Brain microvascular endothelial cell (primary cell): ENCODE results near the gene CHERP.

Experiments
- DNase-seq: peaks from one replicate; pipeline ENCODE4 v3.0.0-alpha.2; 2020
- H3K27ac ChIP-seq: fragments of 250-450 bp; sonication (Bioruptor Pico); 2 replicates; pipeline ENCODE4 v1.5.1; 2020; ENCODE audit warnings: mild to moderate bottlenecking, moderate library complexity
- H3K27me3 ChIP-seq: fragments of 250-450 bp; sonication (Bioruptor Pico); replicated peaks from 2 replicates; pipeline ENCODE4 v1.5.1; 2020; ENCODE audit warnings: mild to moderate bottlenecking
- H3K36me3 ChIP-seq: fragments of 250-450 bp; sonication (Bioruptor Pico); replicated peaks from 2 replicates; pipeline ENCODE4 v1.5.1; 2020; ENCODE audit warnings: mild to moderate bottlenecking
- H3K4me3 ChIP-seq: 2 replicates; pipeline ENCODE4 v1.5.1; 2011; ENCODE audit warnings: low read depth, mild to moderate bottlenecking, control low read depth, low read length, moderate library complexity
- in situ Hi-C: cut with HindIII; loops from 2 replicates; pipeline ENCODE4 v1.10.0; 2017; ENCODE audit warnings: low sequenced_read_pairs, low pct_ligation_motif_present
- TF ChIP-seq, protein P1 (sequence below): IDR thresholded peaks from 2 replicates; pipeline ENCODE4 v1.5.1; 2011; ENCODE audit warnings: low read depth, mild to moderate bottlenecking, moderate library complexity, low read length, control low read depth, inconsistent platforms; ENCODE audit errors: missing control alignments

Gene CHERP

DNA sequence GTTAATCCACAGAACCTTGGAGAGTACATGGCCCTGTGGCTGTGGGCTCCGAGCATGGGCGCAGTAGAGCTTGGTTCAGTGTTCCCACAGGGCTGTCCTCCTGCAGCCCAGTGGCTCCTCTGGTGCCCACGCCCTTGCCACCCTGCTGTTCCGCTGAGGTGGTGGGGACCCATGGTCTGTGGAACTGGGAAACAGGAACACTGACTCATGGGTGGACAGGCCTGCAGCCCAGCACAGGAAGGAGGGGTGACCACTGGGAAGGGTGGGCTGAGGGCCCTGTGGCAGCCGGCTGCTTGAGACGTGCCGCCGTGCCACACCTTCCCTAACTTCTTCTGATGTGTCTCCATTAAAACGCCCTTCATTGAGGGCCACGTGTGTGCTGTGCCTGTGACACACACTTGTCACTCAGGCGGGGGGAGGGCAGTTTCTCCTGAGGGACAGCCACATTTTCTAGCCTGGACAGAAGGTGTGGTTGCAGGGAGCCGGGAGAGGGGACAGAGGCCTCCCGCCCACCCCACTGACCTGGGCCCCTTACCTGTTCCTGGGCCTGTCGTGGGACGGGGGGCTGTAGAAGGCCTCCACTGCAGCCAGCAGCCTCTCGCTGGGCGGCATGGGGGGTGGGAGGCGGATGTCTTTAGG, 21.1 kb downstream of the CHERP start:
- DNase-seq, result no peak
- H3K4me3 ChIP-seq, result no peak overlapping the region
- in situ Hi-C loops, result no loop called here
- no peaks in the 10 kb centered on the region for H3K27me3 ChIP-seq
- no peak overlapping the region for H3K27ac ChIP-seq
- TF ChIP-seq, protein P1, sequence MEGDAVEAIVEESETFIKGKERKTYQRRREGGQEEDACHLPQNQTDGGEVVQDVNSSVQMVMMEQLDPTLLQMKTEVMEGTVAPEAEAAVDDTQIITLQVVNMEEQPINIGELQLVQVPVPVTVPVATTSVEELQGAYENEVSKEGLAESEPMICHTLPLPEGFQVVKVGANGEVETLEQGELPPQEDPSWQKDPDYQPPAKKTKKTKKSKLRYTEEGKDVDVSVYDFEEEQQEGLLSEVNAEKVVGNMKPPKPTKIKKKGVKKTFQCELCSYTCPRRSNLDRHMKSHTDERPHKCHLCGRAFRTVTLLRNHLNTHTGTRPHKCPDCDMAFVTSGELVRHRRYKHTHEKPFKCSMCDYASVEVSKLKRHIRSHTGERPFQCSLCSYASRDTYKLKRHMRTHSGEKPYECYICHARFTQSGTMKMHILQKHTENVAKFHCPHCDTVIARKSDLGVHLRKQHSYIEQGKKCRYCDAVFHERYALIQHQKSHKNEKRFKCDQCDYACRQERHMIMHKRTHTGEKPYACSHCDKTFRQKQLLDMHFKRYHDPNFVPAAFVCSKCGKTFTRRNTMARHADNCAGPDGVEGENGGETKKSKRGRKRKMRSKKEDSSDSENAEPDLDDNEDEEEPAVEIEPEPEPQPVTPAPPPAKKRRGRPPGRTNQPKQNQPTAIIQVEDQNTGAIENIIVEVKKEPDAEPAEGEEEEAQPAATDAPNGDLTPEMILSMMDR, result no peak
- peaks cover 82% of the 10 kb centered on the region for H3K36me3 ChIP-seq

DNA sequence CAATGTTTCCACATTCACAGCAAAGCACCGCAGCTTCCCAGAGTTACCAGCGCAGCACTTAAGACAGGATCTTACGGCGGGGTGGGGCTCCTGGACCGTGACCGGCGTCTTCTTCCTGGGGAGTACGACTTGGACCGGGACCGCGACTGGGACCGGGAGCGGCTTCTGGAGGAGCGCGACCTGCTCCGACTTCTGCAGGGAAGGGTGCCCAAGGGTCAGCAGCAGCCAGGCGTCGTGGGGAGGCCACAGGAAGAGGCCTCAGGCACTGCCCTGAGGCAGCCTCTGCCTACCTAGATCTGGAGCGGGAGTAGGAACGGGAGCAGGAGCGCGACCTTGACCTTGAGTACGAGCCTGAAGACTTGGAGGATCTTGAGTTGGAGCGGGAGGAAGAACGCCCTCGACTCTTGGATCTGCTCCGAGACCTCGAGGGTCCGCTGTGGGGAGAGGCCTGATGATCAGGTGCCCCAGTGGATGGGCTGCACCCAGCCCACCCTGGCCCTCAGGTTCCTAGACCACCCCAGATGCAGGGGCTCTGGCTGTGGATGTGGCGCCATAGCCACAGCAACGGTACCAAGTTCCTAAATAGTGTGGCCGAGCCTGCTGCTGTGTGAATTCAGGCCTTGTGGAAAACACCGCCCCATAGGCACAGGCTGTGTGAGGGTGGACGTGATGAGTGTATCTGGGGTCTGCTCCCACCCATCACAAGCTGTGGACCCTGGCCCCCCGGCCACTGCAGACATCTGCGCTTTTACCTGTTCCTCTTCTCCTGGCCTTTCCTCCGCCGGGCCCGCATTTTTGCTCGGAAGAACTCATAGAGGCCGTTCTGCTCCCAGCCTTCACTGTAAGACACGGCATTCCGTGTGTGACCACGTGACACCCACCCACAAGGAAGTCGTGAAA, 21.9 kb downstream of the CHERP start:
- in situ Hi-C loops, result no loop called here
- TF ChIP-seq, protein P1, result no peak
- no peak overlapping the region for H3K4me3 ChIP-seq
- peaks cover 74% of the 10 kb centered on the region for H3K36me3 ChIP-seq
- no peaks in the 10 kb centered on the region for H3K27me3 ChIP-seq
- DNase-seq, result no peak
- H3K27ac ChIP-seq, result no peak overlapping the region

DNA sequence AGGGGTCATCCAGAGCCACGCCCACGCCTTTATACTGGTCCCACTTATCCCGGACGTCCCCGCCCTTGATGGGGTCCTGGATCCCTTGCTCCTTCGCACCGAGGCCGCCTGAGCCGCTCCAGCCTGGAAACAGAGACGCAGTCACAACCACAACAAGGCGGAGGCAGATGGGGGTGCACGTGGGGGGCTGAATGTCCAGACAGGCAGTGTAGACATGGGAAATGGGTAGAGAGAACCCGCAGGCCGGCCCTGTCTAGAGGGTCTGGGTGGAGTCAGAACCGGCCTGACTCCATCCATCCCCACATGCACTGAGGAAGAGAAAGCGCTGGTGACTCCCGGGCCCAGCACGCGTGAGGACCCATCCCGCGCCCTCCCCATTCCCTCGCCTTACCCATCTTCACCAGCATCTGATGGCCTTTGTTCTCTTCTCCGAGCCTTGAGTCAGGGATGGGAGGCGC, 23.0 kb downstream of the CHERP start:
- Histone ChIP-seq H3K36me3 (peaks cover 70% of the 10 kb centered on the region), H3K27ac (no peak overlapping the region), H3K4me3 (no peak overlapping the region), H3K27me3 (no peaks in the 10 kb centered on the region)
- DNase-seq, result no peak
- in situ Hi-C loops, result no loop called here
- TF ChIP-seq, protein P1, result no peak

DNA sequence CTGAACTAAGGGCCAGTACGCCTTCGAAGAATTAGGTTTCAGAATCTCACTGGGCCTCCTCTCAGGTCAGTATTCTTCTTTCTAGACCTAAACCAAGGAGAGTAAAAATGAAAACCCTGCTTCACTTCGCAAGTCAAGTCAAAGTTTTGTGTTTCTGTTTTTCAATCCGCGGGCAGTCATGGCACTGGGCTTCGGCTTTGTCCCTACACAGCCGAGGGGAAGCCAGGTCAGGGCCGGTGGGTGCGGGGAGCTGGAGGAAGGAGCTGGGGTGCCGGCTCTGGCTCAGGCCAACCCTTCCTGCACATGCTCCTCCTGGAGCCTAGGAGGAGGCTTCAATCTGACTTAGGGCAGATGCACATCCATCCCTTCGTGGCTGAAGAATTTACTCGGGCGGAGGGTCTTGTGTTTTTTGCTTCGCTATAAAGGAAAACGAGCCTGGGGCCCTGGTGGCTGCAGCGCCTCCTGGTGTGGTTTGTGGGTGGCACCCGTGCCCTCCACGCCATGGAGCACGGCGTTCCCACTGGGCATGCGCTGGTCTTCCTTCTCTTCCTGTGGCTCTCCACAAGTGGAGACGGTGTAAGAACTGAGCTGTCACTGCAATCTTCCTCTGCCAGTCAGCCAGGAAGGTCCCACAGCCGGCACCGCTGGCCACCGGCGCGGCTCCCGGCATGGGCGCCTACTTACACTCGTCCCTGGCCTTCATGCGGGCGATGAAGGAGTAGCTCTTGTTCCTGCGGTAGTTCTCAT, 23.6 kb downstream of the CHERP start:
- TF ChIP-seq, protein P1, result peak; percentile 37
- peaks cover 64% of the 10 kb centered on the region for H3K36me3 ChIP-seq
- H3K4me3 ChIP-seq, result no peak overlapping the region
- no peaks in the 10 kb centered on the region for H3K27me3 ChIP-seq
- H3K27ac ChIP-seq, result no peak overlapping the region
- in situ Hi-C loops, result no loop called here
- DNase-seq, result no peak

DNA sequence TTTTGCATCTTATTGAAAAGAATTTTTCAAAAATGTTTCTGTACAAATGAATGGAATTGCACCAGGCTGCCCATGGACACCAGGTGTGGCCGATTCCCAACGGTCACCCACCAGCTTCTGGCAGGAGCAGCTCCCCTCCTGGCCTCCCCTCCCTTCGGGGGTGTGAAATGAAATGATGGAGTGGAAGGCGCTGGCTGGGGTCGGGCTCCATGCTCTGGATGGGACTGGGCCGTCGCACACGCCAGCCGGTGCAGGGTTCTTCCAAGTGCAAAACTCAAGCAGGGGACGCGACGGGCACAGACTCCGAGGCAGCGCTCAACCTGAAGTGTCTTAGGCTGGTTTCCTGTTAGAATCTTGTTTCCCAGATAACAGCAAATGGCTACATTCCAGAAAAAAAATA, 24.2 kb downstream of the CHERP start:
- peaks cover 63% of the 10 kb centered on the region for H3K36me3 ChIP-seq
- TF ChIP-seq, protein P1, result no peak

More for the DNA sequence above, 24.2 kb downstream of the CHERP start:
- H3K27ac ChIP-seq, result no peak overlapping the region
- H3K27me3 ChIP-seq, result no peaks in the 10 kb centered on the region
- no peak overlapping the region for H3K4me3 ChIP-seq
- in situ Hi-C loops, result no loop called here
- DNase-seq, result no peak
